Hepatocyte (in vitro differentiated cells): Measurements from ENCODE around the gene CDYL.

Source experiments
- EZH2 ChIP-seq: fragments of 200-600 bp; sonication (generic); IDR thresholded peaks from 2 replicates; pipeline ENCODE4 v1.6.1; 2016; ENCODE audit warnings: antibody characterized with exemption, mild to moderate bottlenecking, borderline replicate concordance
- TF ChIP-seq, protein P1 (sequence below): fragments of 200-600 bp; sonication (generic); IDR thresholded peaks from 2 replicates; pipeline ENCODE4 v1.5.1; 2016; ENCODE audit warnings: antibody characterized with exemption, mild to moderate bottlenecking; ENCODE audit not compliant: poor library complexity

GRCh38 chr6:4962905-4963304 lies 186.7 kb downstream of the CDYL start:
- TF ChIP-seq, protein P1, sequence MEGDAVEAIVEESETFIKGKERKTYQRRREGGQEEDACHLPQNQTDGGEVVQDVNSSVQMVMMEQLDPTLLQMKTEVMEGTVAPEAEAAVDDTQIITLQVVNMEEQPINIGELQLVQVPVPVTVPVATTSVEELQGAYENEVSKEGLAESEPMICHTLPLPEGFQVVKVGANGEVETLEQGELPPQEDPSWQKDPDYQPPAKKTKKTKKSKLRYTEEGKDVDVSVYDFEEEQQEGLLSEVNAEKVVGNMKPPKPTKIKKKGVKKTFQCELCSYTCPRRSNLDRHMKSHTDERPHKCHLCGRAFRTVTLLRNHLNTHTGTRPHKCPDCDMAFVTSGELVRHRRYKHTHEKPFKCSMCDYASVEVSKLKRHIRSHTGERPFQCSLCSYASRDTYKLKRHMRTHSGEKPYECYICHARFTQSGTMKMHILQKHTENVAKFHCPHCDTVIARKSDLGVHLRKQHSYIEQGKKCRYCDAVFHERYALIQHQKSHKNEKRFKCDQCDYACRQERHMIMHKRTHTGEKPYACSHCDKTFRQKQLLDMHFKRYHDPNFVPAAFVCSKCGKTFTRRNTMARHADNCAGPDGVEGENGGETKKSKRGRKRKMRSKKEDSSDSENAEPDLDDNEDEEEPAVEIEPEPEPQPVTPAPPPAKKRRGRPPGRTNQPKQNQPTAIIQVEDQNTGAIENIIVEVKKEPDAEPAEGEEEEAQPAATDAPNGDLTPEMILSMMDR = no peak
- TF ChIP-seq EZH2 = no peak
